ENCODE results near the gene ACTR10.

Gene ACTR10

GRCh38 chr14:58282925-58283593 lies 83.1 kb downstream of the ACTR10 start:
- no peak for DNase-seq

- no peak for DNase-seq
Observed at GRCh38 chr14:58283730-58284129, 83.8 kb downstream of the ACTR10 start.

- no peak for DNase-seq
Observed at GRCh38 chr14:58285132-58285531, 85.2 kb downstream of the ACTR10 start.
